Body of pancreas (tissue), 4 donors: ENCODE measurements around the gene COA8. TPM values are rescaled to one million over a fixed set of nuclear protein-coding genes. Genes with fewer than 3 reads are reported as not detected.
A peak's percentile ranks its signal among the peaks of the same experiment; 100 is the strongest.

Experiments used
- ATAC-seq: fragments of 150-250 bp; one replicate; pipeline ENCODE4 v1.9.1; 2016
- DNase-seq, 4 donors: peaks; one replicate each; pipeline ENCODE4 v3.0.0-alpha.2; 2019
- H3K27ac ChIP-seq, 4 donors: fragments of 200-600 bp; sonication (generic); 1 replicate in 3 of 4; 2 replicates in 1 of 4; pipeline versions ENCODE4 v1.5.1 to v1.6.1; 2016 to 2019; ENCODE audit warnings: mild to moderate bottlenecking in 1 of 4, mixed read lengths in 1 of 4, moderate library complexity in 1 of 4
- H3K27me3 ChIP-seq, 2 donors: fragments of 200-600 bp; sonication (generic); one replicate each; pipeline ENCODE4 v1.6.0; 2016; ENCODE audit warnings: mild to moderate bottlenecking in 1 of 2
- H3K36me3 ChIP-seq, 2 donors: fragments of 200-600 bp; sonication (generic); replicated peaks in 1 of 2; 2 replicates each; pipeline ENCODE4 v1.5.1; 2016; ENCODE audit warnings: low read depth in 2 of 2; ENCODE audit not compliant: insufficient read depth in 1 of 2
- H3K4me1 ChIP-seq: fragments of 200-600 bp; sonication (generic); one replicate; pipeline ENCODE4 v1.6.0; 2016
- H3K4me3 ChIP-seq, 2 donors: fragments of 200-600 bp; sonication (generic); 1 replicate in 1 of 2; 2 replicates in 1 of 2; pipeline ENCODE4 v1.5.1; 2016 to 2019
- H3K9me3 ChIP-seq, 3 donors: fragments of 200-600 bp; sonication (generic); 1 replicate in 2 of 3; 2 replicates in 1 of 3; pipeline ENCODE4 v1.5.1; 2016
- CTCF ChIP-seq, 7 experiments: fragments of 450-650 bp in 4 of 7; fragments of 200-600 bp in 3 of 7; sonication (generic) in 3 of 7; IDR thresholded peaks; one replicate each; pipeline ENCODE4 v1.5.1; 2016 to 2019; ENCODE audit warnings: antibody characterized with exemption in 7 of 7
- POLR2A ChIP-seq, 3 donors: fragments of 450-650 bp; IDR thresholded peaks; one replicate each; pipeline ENCODE4 v1.6.1; 2016; ENCODE audit warnings: antibody characterized with exemption in 3 of 3, mild to moderate bottlenecking in 2 of 3
- WGBS, 2 donors: methylation state at CpG; one replicate each; pipeline ENCODE4 v1.1.5; 2017; 5-methylcytosine and 5-hydroxymethylcytosine counted together
- intact Hi-C: fragments of 100-400 bp; cut with DNase I; formaldehyde crosslinking; loops from one replicate; pipeline ENCODE4 v1.15.1; 2023
- total RNA-seq, 2 donors: library from RNA; depleted of rRNA; stranded (reverse); fragments of >200 nt; gene quantifications; one replicate each; pipeline ENCODE4 v1.1.0, GENCODE V29; 2016

The COA8 gene
- total RNA-seq, 2 donors from 2014 or later, result 15.2 to 32.2 TPM

GRCh38 chr14:103593577-103593976 is 30.8 kb downstream of the COA8 start:
- Histone ChIP-seq H3K4me3 (no peak overlapping the region), H3K27me3 (no peaks in the 10 kb centered on the region), H3K4me1 (peaks cover 18% of the 10 kb centered on the region), H3K36me3 (no peaks in the 10 kb centered on the region), H3K9me3 (no peaks in the 10 kb centered on the region), H3K27ac (peak overlapping the region; percentile 42 to 79 (median 64))
- 53 to 74% methylated on average over 6 of the region's 6 CpGs for WGBS, 2 donors
- DNase-seq, result no peak
- ATAC-seq, result no peak
- TF ChIP-seq POLR2A (IDR thresholded peaks at IDR 0.05) (no peak), CTCF (IDR thresholded peaks at IDR 0.05) (no peak)
- intact Hi-C loops, result no loop called here

GRCh38 chr14:103594265-103594664 is 31.5 kb downstream of the COA8 start:
- intact Hi-C loops, result no loop called here
- peak; percentile 84 for ATAC-seq
- H3K27ac ChIP-seq, result peak overlapping the region; percentile 42 to 79 (median 64)

DNA sequence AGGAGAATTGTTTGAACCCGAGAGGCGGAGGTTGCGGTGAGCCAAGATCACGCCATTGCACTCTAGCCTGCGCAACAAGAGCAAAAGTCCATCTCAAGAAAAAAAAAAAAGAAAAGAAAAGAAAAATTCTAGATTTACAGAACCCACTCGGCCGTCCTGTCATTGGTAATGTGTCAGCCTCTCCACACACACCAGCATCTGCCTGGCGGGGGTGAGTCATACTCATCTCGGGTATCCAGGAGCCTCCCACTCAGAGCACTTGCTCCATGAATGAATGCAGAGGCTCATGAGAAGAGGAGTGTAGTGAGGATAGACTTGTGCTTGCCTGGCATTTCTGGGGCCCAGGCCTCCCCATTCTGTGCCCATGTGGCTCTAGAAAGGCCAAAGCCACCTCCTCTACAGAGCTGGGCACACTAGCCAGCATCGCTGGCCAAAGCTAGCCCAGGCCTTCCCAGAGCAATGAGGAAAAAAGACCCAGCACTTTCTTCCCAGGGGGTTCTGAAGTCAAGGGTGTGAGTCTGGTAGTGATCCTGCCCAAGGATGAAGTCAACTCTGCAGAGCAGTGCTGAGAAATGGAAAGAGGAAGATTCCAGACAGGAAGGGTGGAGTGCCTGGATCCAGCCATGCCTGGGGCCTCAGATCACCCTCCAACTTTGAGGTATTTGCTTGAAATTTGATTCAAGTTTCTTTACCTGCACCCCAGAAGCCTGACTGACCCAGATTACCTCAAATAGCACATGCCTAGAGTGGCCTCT is 35.0 kb downstream of the COA8 start:
- 92 to 97% methylated on average over 10 of the region's 10 CpGs for WGBS, 2 donors
- Histone ChIP-seq H3K9me3 (no peaks in the 10 kb centered on the region), H3K4me3 (no peak overlapping the region), H3K36me3 (no peaks in the 10 kb centered on the region), H3K4me1 (peaks cover 18% of the 10 kb centered on the region), H3K27ac (no peak overlapping the region), H3K27me3 (no peaks in the 10 kb centered on the region)
- intact Hi-C loops, result no loop called here
- TF ChIP-seq CTCF (IDR thresholded peaks at IDR 0.05), result no peak
- no peak for ATAC-seq
- DNase-seq, result no peak

More at GRCh38 chr14:103594265-103594664, 31.5 kb downstream of the COA8 start:
- WGBS, 2 donors, result 51 to 70% methylated on average over 6 to 11 of the region's 11 CpGs
- H3K4me3 ChIP-seq, result no peak overlapping the region
- H3K27me3 ChIP-seq, result no peaks in the 10 kb centered on the region
- TF ChIP-seq CTCF (IDR thresholded peaks at IDR 0.05) (no peak), POLR2A (IDR thresholded peaks at IDR 0.05) (peak in 2 of 3 donors; percentile 42 to 50)
- no peaks in the 10 kb centered on the region for H3K36me3 ChIP-seq
- peaks cover 18% of the 10 kb centered on the region for H3K4me1 ChIP-seq
- no peaks in the 10 kb centered on the region for H3K9me3 ChIP-seq
- peak; percentile 43 to 64 (median 60) for DNase-seq

GRCh38 chr14:103600503-103600902 is 37.7 kb downstream of the COA8 start:
- peaks cover 1% of the 10 kb centered on the region for H3K4me1 ChIP-seq
- no peaks in the 10 kb centered on the region for H3K9me3 ChIP-seq
- DNase-seq, result no peak
- 94 to 96% methylated on average over 5 of the region's 5 CpGs for WGBS, 2 donors
- no peaks in the 10 kb centered on the region for H3K27me3 ChIP-seq
- intact Hi-C loops, result no loop called here
- no peak for ATAC-seq
- no peak overlapping the region for H3K27ac ChIP-seq
- no peaks in the 10 kb centered on the region for H3K36me3 ChIP-seq
- TF ChIP-seq CTCF (IDR thresholded peaks at IDR 0.05) (no peak), POLR2A (IDR thresholded peaks at IDR 0.05) (no peak)
- H3K4me3 ChIP-seq, result no peak overlapping the region

GRCh38 chr14:103604620-103605019 is 41.9 kb downstream of the COA8 start:
- H3K27ac ChIP-seq, result no peak overlapping the region
- H3K4me1 ChIP-seq, result peaks cover 14% of the 10 kb centered on the region
- no peak for DNase-seq
- intact Hi-C loops, result no loop called here
- H3K9me3 ChIP-seq, result no peaks in the 10 kb centered on the region
- 77 to 90% methylated on average over 5 of the region's 5 CpGs for WGBS, 2 donors
- no peaks in the 10 kb centered on the region for H3K27me3 ChIP-seq
- H3K4me3 ChIP-seq, result no peak overlapping the region
- ATAC-seq, result no peak
- TF ChIP-seq POLR2A (IDR thresholded peaks at IDR 0.05), result no peak
- TF ChIP-seq CTCF (IDR thresholded peaks at IDR 0.05), result no peak
- no peaks in the 10 kb centered on the region for H3K36me3 ChIP-seq
